Choroid plexus epithelial cell (primary cell): ENCODE data around the gene CDC25B.
"Not testable (repeated sequence)": the region's sequence is repeated elsewhere in the genome, so short reads cannot be mapped to it uniquely, and the experiment has no call there.

Source experiments
- DNase-seq: peaks from one replicate; pipeline ENCODE4 v3.0.0-alpha.2; 2010; ENCODE audit warnings: low read depth
- H3K4me3 ChIP-seq: 2 replicates; pipeline ENCODE4 v1.5.1; 2011; ENCODE audit warnings: low read depth, mild to moderate bottlenecking, control low read depth, low read length, moderate library complexity
- TF ChIP-seq, protein P1 (sequence below): conservative IDR thresholded peaks from 2 replicates; pipeline ENCODE4 v1.5.1; 2011; ENCODE audit warnings: low read depth, mild to moderate bottlenecking, control low read depth, inconsistent platforms, low read length, moderate library complexity

CDC25B gene

DNA sequence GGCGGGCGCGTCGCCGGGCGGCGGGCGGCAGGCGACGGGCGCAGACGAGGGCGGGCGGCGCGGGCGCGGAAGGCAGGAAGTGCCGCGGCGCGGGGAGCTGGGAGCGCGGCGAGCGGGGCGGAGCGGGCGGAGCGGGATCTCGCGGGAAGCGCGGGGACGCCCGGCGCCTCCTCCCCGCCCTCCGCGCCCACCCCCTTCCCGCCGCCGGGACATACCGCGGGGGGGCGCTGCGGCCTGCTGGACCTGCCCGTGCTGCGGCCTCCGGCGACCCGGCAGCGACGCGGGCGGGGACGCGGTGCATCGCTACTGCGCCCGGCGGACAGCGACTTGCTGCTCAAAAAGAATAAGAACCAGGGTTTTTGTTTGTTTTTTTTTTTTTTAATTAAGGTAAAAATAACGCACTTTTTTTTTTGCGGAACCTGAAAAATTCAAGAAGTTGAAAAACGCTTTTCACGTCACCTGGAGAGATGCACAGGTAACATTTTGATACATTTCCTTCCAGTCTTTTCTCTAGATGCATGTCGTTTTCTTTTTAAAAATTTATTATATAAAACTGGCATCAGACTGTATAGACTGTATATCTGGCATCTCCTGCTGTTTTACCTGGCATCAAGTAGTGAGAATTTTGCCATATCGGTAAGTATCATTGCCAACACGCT lies 9.3 kb upstream of the CDC25B start, which contains the start of gene CENPB:
Gene CENPB, minus strand, starts transcription at position 76 of the 659 bp plus-strand sequence. CDS start 257 bp downstream, outside the sequence.
- H3K4me3 ChIP-seq, result peak within 1 kb of the TSS; percentile 71
- peak; percentile 84 for DNase-seq
- TF ChIP-seq, protein P1, sequence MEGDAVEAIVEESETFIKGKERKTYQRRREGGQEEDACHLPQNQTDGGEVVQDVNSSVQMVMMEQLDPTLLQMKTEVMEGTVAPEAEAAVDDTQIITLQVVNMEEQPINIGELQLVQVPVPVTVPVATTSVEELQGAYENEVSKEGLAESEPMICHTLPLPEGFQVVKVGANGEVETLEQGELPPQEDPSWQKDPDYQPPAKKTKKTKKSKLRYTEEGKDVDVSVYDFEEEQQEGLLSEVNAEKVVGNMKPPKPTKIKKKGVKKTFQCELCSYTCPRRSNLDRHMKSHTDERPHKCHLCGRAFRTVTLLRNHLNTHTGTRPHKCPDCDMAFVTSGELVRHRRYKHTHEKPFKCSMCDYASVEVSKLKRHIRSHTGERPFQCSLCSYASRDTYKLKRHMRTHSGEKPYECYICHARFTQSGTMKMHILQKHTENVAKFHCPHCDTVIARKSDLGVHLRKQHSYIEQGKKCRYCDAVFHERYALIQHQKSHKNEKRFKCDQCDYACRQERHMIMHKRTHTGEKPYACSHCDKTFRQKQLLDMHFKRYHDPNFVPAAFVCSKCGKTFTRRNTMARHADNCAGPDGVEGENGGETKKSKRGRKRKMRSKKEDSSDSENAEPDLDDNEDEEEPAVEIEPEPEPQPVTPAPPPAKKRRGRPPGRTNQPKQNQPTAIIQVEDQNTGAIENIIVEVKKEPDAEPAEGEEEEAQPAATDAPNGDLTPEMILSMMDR, result peak; percentile 43

- TF ChIP-seq, protein P1, result no peak
Measured at GRCh38 chr20:3787324-3788014, 8.6 kb upstream of the CDC25B start.

DNA sequence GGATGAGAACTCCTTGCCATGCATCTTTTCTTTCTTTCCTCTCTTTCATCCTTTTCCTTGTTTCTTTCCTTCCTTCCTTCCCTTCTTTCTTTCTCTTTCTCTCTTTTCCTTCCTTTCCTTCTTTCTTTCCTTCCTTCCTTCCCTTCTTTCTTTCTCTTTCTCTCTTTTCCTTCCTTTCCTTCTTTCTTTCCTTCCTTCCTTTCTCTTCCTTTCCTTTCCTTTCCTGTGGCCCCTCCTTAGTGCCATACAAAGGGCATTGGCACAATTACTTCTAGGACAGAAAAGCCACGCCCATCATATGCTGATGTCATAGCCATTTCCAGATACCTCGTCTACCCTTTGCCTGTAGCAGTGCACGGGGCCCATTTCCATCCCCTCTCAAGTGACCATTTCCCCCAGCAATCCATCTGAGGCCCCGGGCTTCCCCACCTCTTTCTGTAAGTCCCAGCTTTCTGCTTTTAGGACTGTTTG lies 7.4 kb upstream of the CDC25B start:
- TF ChIP-seq, protein P1, result no peak
- no peak overlapping the region for H3K4me3 ChIP-seq
- DNase-seq, result no peak

More at GRCh38 chr20:3787324-3788014, 8.6 kb upstream of the CDC25B start:
- DNase-seq, result no peak
- peak overlapping the region; percentile 71 for H3K4me3 ChIP-seq

GRCh38 chr20:3789201-3789600 lies 6.9 kb upstream of the CDC25B start:
- H3K4me3 ChIP-seq, DNase-seq: not testable (repeated sequence)

GRCh38 chr20:3794168-3794567 lies 1.9 kb upstream of the CDC25B start:
- H3K4me3 ChIP-seq, DNase-seq: not testable (repeated sequence)

GRCh38 chr20:3794701-3795420 lies 1.2 kb upstream of the CDC25B start:
- peak overlapping the region; percentile 80 for H3K4me3 ChIP-seq
- TF ChIP-seq, protein P1, result no peak
- no peak for DNase-seq

GRCh38 chr20:3796477-3797225 lies 541 bp downstream of the CDC25B start:
- no peak for DNase-seq
- TF ChIP-seq, protein P1, result no peak
- H3K4me3 ChIP-seq, result peak overlapping the region; percentile 80
